HEK293 (cell line): ENCODE data around the gene ZFYVE21.

Source experiments
- GLI4 ChIP-seq: fragments of 450-650 bp; formaldehyde crosslinking; IDR thresholded peaks from 2 replicates; pipeline ENCODE4 v1.5.1; 2016; ENCODE audit warnings: missing biosample characterization, missing genetic modification characterization
- ZNF530 ChIP-seq: fragments of 450-650 bp; formaldehyde crosslinking; IDR thresholded peaks from 2 replicates; pipeline ENCODE4 v1.5.1; 2016; ENCODE audit warnings: low read depth, missing biosample characterization, missing genetic modification characterization
- ZNF664 ChIP-seq: fragments of 450-650 bp; formaldehyde crosslinking; IDR thresholded peaks from 2 replicates; pipeline ENCODE4 v1.5.1; 2016; ENCODE audit warnings: missing biosample characterization, missing genetic modification characterization
- ZNF670 ChIP-seq: fragments of 450-650 bp; formaldehyde crosslinking; IDR thresholded peaks from 2 replicates; pipeline ENCODE4 v1.5.1; 2016; ENCODE audit warnings: missing biosample characterization, missing genetic modification characterization, low read depth
- TF ChIP-seq, protein P1 (sequence below): fragments of 450-650 bp; formaldehyde crosslinking; IDR thresholded peaks from 2 replicates; pipeline ENCODE4 v1.5.1; 2016; ENCODE audit warnings: missing biosample characterization, missing genetic modification characterization

DNA sequence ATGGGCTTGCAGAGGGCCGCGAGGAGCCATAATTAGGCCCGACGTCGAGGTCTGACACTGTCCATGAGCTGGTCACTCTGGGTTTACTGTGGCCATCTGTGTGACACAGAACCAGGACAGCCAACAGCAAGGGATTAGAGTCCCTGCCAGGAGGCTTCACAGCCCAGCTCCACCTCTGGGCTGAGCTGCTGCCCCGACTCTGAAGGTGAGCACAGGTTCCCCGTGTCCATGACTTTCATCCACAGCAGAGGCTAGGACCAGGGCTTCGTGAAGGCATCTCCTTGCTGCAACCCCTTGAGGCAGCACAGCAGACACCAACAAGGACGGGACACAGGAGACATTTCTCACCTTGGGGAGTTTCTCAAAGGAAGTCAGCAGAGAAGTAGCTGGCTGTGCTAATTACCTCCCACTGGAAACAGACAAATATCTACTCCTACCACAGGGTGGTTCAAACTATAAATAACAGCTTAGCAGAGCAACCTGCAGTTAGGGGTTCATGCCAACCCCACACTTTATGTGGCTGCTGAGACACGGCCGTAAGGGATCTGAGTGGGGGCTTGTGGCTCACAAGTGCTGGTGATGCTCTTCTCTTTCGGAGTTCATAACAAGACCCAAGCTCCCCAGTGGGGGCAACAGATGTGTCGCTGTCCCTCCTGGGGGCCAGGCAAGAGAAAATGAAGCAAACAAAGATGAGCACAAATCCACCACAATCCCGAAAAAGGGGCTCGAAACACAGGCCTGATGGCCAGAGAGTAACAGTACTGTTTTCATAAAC, 29.2 kb downstream of the ZFYVE21 start:
- TF ChIP-seq, protein P1, sequence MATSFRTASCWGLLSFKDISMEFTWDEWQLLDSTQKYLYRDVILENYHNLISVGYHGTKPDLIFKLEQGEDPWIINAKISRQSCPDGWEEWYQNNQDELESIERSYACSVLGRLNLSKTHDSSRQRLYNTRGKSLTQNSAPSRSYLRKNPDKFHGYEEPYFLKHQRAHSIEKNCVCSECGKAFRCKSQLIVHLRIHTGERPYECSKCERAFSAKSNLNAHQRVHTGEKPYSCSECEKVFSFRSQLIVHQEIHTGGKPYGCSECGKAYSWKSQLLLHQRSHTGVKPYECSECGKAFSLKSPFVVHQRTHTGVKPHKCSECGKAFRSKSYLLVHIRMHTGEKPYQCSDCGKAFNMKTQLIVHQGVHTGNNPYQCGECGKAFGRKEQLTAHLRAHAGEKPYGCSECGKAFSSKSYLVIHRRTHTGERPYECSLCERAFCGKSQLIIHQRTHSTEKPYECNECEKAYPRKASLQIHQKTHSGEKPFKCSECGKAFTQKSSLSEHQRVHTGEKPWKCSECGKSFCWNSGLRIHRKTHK (tag by site-specific recombination), result no peak
- no peak for TF ChIP-seq GLI4 (tag by site-specific recombination)
- no peak for TF ChIP-seq ZNF530
- no peak for TF ChIP-seq ZNF664
- TF ChIP-seq ZNF670, result no peak
